HEK293T (cell line): ENCODE measurements around the gene SLC25A51.

Source experiments
- ARNT ChIP-seq: fragments of 450-650 bp; IDR thresholded peaks from 2 replicates; pipeline ENCODE4 v1.6.1; 2017; ENCODE audit warnings: mild to moderate bottlenecking
- ELF4 ChIP-seq: fragments of 450-650 bp; IDR thresholded peaks from 2 replicates; pipeline ENCODE4 v1.6.1; 2017; ENCODE audit warnings: antibody characterized with exemption
- FOXA1 ChIP-seq: fragments of 450-650 bp; IDR thresholded peaks from 2 replicates; pipeline ENCODE4 v1.6.1; 2016; ENCODE audit warnings: mild to moderate bottlenecking
- L3MBTL2 ChIP-seq: fragments of 450-650 bp; conservative IDR thresholded peaks from 2 replicates; pipeline ENCODE4 v1.6.1; 2016; ENCODE audit warnings: mild to moderate bottlenecking
- SP1 ChIP-seq: fragments of 450-650 bp; IDR thresholded peaks from 2 replicates; pipeline ENCODE4 v1.6.1; 2017
- SUZ12 ChIP-seq: fragments of 450-650 bp; IDR thresholded peaks from 2 replicates; pipeline ENCODE4 v1.6.1; 2016; ENCODE audit warnings: mild to moderate bottlenecking

- no peak for TF ChIP-seq ELF4
- no peak for TF ChIP-seq SP1
- no peak for TF ChIP-seq SUZ12
- no peak for TF ChIP-seq L3MBTL2
- TF ChIP-seq ARNT: no peak
- TF ChIP-seq FOXA1: no peak
These were observed 12.1 kb upstream of the SLC25A51 start for GRCh38 chr9:37915911-37916470.
